Activated CD4-positive, alpha-beta memory T cell treated with anti-CD3 and anti-CD28 coated beads, Interleukin-2, amount 10 ng/mL, durations not matched to agents 7 days and 5 days (primary cell): ENCODE measurements around the gene PRKCH. TPM values are rescaled to one million over a fixed set of nuclear protein-coding genes. Genes with fewer than 3 reads are reported as not detected.
"Not testable (repeated sequence)": the region's sequence is repeated elsewhere in the genome, so short reads cannot be mapped to it uniquely, and the experiment has no call there.

Source experiments
- CTCF ChIA-PET: fragments of 350-600 bp; sonication (Branson Sonifier 250); formaldehyde crosslinking; loops from one replicate; lab custom pipeline; 2021; ENCODE audit warnings: antibody characterized with exemption, inconsistent platforms; lab: Charles Lee
- POLR2A ChIA-PET: fragments of 350-600 bp; sonication (Branson Sonifier 250); formaldehyde crosslinking; loops from one replicate; lab custom pipeline; 2021; ENCODE audit warnings: antibody characterized with exemption; lab: Charles Lee
- DNase-seq: peaks from one replicate; pipeline ENCODE4 v3.0.0-alpha.2; 2020
- H3K27ac Mint-ChIP-seq: one replicate; pipeline ENCODE4 v1.8.0; 2021; ENCODE audit warnings: mild to moderate bottlenecking, mixed read lengths
- H3K27me3 Mint-ChIP-seq: one replicate; pipeline ENCODE4 v1.8.0; 2021; ENCODE audit warnings: mixed read lengths
- H3K36me3 Mint-ChIP-seq: one replicate; pipeline ENCODE4 v1.8.0; 2021; ENCODE audit warnings: low read depth, mixed read lengths
- H3K4me1 Mint-ChIP-seq: one replicate; pipeline ENCODE4 v1.8.0; 2021; ENCODE audit warnings: mixed read lengths
- H3K4me3 Mint-ChIP-seq: one replicate; pipeline ENCODE4 v1.8.0; 2021; ENCODE audit warnings: mild to moderate bottlenecking, mixed read lengths
- H3K9me3 Mint-ChIP-seq: one replicate; pipeline ENCODE4 v1.8.0; 2021; ENCODE audit warnings: mixed read lengths
- total RNA-seq, 2 experiments: library from RNA; stranded (reverse); gene quantifications; one replicate each; pipeline ENCODE4 v1.2.3, GENCODE V29; 2021

Gene PRKCH
- total RNA-seq, 2 experiments from 2014 or later = 186 to 195 TPM

DNA sequence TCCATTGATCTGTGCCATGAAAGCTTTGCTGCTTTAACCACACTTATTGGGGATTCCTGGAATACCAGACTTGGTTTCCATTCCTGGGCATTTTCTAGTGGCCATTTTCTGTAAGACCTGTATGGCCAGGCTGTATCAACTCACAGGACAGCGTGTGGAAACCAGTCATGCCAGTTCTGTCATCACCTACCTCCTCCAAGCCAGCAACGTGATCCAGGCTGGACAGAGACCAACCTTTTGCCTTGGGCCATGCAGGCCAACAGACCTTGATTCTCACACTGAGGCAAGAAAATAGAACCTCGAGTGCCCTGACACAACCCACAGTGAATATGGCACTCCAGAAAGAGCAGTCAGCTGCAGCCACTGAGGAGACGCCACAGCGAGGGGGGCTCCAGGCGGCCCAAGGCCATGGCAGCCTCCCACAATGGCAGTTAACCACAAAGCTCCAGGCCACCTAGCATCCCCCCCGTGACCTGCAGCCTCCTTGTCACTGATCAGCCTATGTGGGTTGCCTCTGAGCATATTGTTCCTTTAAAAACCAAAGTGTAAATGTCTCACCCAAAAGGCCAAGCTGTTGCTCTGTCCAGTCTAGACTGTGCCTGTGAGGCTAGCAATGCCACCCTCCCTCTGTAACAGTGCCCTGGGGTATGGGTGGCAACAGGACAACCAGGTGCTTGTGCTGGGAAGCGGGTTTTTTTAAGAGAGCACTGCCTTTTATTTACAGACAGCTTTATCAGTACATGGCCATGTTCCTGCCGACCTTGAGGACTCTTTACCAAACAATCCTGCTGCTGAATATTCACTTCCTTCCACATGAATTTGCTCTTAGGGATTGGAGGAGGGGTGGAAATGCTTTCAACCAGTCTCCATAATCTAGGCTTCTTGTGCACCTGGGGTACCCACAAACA lies 205.3 kb downstream of the PRKCH start:
- Mint-ChIP-seq H3K27me3 (no peaks in the 10 kb centered on the region), H3K4me3 (no peak overlapping the region), H3K36me3 (peaks cover 73% of the 10 kb centered on the region), H3K4me1 (peaks cover 93% of the 10 kb centered on the region), H3K27ac (peak overlapping the region; percentile 33), H3K9me3 (no peaks in the 10 kb centered on the region)
- ChIA-PET CTCF (interaction anchor here (1.2 kb wide), 1 partner anchor 189 kb away, joined by 4 read pairs; no protein-coding TSS in a partner anchor), POLR2A (interaction anchor here (0.7 to 8.2 kb wide), 6 partner anchors 15 to 51 kb away, joined by 3 to 80 read pairs (median 13); no protein-coding TSS in a partner anchor)
- DNase-seq = no peak

DNA sequence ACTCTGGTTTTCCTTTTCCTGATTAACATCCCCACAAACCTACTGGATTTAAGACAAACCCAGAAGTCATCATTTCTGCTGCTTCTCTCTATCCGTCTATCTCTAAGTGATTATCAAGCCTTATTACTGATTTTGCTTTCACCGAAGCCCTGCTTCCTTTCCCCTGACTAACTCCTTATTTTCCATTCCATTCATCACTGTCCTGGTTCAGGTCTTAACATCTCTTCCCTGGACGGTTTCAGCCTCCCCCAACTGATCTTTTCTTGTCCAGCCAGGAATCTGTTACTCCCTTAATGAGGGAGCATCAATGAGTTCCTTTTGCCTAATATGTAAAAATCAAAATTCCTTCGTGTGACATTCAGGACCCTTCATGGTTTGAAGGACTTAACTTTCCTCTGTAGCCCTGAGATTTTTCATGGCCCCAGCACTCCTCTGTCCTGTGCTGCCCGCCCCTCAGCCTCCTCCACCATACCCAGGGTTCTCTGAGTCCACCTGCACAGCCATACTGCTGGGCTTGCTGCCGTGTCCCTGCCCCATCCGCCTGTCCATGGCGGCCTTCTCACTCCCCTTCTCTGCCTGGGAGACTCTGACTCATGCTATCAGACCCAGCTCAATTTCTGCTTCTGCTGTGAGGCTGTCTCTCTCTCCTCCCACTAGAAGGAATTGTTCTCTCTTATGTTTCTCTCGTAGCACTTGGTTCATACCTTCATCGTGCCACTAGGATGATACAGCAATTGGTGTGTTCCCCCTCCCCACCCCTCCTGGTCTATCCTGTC lies 206.1 kb downstream of the PRKCH start:
- DNase-seq = no peak
- Mint-ChIP-seq H3K27me3 (no peaks in the 10 kb centered on the region), H3K4me3 (peak overlapping the region; percentile 0), H3K4me1 (peaks cover 89% of the 10 kb centered on the region), H3K36me3 (peaks cover 67% of the 10 kb centered on the region), H3K9me3 (no peaks in the 10 kb centered on the region), H3K27ac (peak overlapping the region; percentile 33)
- CTCF ChIA-PET = no interaction called here
- POLR2A ChIA-PET = interaction anchor here (0.7 to 8.2 kb wide), 2 partner anchors 46 to 52 kb away, joined by 3 to 80 read pairs; no protein-coding TSS in a partner anchor

DNA sequence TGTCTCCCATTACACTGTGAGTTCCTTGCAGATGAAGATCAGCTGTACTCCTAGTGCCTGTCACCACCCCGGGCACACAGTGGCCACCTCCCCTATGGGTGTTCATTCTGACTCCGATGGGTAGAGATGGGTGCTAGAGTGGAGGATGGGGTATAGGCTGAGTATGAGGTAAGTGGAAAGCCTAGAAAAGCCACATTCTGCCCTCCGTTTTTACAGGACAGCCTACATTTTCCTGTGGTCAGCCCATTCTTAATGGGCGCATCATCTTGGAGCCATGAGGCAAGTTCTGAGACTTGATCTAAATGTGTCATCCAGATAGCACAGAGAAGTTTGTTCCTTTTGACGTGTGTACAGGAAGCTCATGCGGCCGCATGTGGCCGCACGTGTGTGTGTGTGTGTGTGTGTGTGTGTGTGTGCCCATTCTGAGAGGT lies 207.2 kb downstream of the PRKCH start:
- H3K4me1 Mint-ChIP-seq = peaks cover 89% of the 10 kb centered on the region

DNA sequence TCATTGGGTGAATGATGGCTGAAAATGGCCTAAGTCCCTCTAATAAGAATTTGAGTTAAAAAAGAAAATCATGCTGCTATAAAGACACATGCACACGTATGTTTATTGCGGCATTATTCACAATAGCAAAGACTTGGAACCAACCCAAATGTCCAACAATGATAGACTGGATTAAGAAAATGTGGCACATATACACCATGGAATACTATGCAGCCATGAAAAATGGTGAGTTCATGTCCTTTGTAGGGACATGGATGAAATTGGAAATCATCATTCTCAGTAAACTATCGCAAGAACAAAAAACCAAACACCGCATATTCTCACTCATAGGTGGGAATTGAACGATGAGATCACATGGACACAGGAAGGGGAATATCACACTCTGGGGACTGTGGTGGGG lies 208.0 kb downstream of the PRKCH start:
- CTCF ChIA-PET, DNase-seq, H3K27me3 Mint-ChIP-seq, H3K4me3 Mint-ChIP-seq, H3K9me3 Mint-ChIP-seq, H3K27ac Mint-ChIP-seq: not testable (repeated sequence)
- POLR2A ChIA-PET = interaction anchor here (8.2 kb wide), 1 partner anchor 54 kb away, joined by 80 read pairs; no protein-coding TSS in a partner anchor
- H3K36me3 Mint-ChIP-seq = peaks cover 72% of the 10 kb centered on the region
- peaks cover 89% of the 10 kb centered on the region for H3K4me1 Mint-ChIP-seq

More for the DNA sequence above, 207.2 kb downstream of the PRKCH start:
- Mint-ChIP-seq H3K27ac (peak overlapping the region; percentile 69), H3K4me3 (no peak overlapping the region), H3K27me3 (no peaks in the 10 kb centered on the region), H3K36me3 (peaks cover 67% of the 10 kb centered on the region), H3K9me3 (no peaks in the 10 kb centered on the region)
- DNase-seq = peak; percentile 51
- CTCF ChIA-PET = no interaction called here
- POLR2A ChIA-PET = interaction anchor here (8.2 kb wide), 1 partner anchor 53 kb away, joined by 80 read pairs; no protein-coding TSS in a partner anchor

DNA sequence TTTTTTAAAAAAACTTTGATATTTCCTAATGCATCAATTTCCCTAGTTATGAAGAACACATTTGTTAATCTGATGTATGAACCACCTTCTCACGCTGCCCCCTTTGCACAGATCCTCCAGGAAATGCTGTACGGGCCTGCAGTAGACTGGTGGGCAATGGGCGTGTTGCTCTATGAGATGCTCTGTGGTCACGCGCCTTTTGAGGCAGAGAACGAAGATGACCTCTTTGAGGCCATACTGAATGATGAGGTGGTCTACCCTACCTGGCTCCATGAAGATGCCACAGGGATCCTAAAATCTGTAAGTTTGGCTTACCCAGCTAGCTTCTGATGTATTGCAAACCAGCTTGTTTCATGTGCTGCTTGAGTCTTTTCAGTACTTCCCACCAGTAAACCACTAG lies 208.9 kb downstream of the PRKCH start:
- peaks cover 81% of the 10 kb centered on the region for H3K36me3 Mint-ChIP-seq
- no peak overlapping the region for H3K27ac Mint-ChIP-seq
- H3K9me3 Mint-ChIP-seq = no peaks in the 10 kb centered on the region
- no peak overlapping the region for H3K4me3 Mint-ChIP-seq
- H3K27me3 Mint-ChIP-seq = no peaks in the 10 kb centered on the region
- ChIA-PET CTCF (no interaction called here), POLR2A (interaction anchor here (0.6 kb wide), 1 partner anchor 58 kb away, joined by 3 read pairs; no protein-coding TSS in a partner anchor)
- peaks cover 83% of the 10 kb centered on the region for H3K4me1 Mint-ChIP-seq
- DNase-seq = no peak

DNA sequence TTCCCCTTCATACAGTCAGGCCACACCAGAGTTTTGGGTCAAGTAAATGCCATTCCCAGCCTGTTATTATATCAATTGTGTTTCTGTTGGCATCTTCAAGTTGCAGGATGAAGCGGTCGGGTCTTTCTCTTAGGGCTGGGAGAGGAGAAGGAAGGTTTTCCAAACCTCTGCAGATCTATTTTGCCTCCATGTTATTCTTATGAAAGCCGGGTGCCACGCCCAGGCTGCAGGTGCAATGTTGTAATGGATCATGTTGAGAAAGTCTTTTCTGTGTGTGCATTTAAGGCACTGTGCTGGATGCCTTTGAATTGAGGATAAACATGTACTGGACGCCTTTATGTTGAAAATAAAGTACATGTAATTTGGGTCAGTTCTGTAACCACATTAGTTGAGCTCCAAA lies 209.5 kb downstream of the PRKCH start:
- DNase-seq = no peak
- Mint-ChIP-seq H3K36me3 (peaks cover 85% of the 10 kb centered on the region), H3K27me3 (no peaks in the 10 kb centered on the region), H3K4me3 (no peak overlapping the region), H3K9me3 (no peaks in the 10 kb centered on the region), H3K27ac (peak overlapping the region; percentile 1), H3K4me1 (peaks cover 83% of the 10 kb centered on the region)
- ChIA-PET CTCF (no interaction called here), POLR2A (no interaction called here)

DNA sequence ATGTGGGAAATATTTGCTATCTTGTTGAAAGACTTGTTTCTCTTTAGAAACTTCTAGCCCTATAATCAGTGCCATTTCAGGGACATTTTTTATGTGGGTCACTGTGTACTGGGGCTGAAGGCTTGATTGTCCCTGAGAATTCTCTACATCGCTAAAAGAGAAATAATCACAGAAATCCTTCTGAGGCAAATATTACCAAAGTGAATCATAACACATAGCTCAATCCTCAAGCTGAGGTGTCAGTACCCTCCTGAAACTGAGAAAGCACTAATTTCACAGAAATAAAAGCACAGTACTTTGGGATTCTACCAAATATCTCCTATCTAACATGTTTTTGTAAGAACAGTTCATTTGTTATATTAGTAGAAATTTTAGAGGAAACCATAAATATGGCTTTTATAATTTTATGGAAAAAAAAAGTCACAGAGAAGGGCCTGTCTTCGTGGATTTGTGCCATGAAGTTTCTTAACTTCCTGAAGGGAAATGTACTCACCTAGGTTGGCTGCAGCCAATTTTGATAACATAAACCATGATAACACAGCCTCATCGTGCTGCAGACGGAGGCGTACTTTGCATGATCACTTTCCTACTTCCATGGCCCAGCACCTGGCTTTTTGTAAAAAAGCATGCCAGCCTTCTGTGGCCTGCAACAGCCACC lies 210.2 kb downstream of the PRKCH start:
- H3K27ac Mint-ChIP-seq = no peak overlapping the region
- ChIA-PET POLR2A (no interaction called here), CTCF (no interaction called here)
- no peaks in the 10 kb centered on the region for H3K27me3 Mint-ChIP-seq
- H3K4me1 Mint-ChIP-seq = peaks cover 82% of the 10 kb centered on the region
- H3K4me3 Mint-ChIP-seq = no peak overlapping the region
- no peak for DNase-seq
- peaks cover 88% of the 10 kb centered on the region for H3K36me3 Mint-ChIP-seq
- no peaks in the 10 kb centered on the region for H3K9me3 Mint-ChIP-seq

DNA sequence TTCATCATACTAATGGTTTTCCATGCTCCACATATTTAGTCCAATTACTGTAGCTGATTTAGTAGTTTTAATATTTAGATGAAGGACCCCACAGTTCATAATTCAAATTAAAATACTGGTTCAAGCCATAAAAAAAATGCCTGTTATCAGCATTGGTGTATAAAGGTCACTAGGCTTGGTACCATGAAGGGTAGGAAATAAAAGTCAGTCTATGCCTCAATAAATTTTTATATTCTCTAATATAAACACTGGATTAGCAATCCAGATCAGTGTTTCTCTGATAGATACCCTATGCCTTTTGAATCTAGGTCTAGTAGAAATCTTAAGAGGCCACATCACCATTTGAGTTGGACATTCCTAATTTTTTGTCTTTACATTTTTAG lies 210.7 kb downstream of the PRKCH start:
- no peak overlapping the region for H3K4me3 Mint-ChIP-seq
- peaks cover 88% of the 10 kb centered on the region for H3K36me3 Mint-ChIP-seq
- no peaks in the 10 kb centered on the region for H3K27me3 Mint-ChIP-seq
- H3K4me1 Mint-ChIP-seq = peaks cover 82% of the 10 kb centered on the region
- ChIA-PET POLR2A (interaction anchor here (1.2 kb wide), 1 partner anchor 199 kb away, joined by 3 read pairs; no protein-coding TSS in a partner anchor), CTCF (no interaction called here)
- H3K27ac Mint-ChIP-seq = no peak overlapping the region
- no peaks in the 10 kb centered on the region for H3K9me3 Mint-ChIP-seq
- no peak for DNase-seq

DNA sequence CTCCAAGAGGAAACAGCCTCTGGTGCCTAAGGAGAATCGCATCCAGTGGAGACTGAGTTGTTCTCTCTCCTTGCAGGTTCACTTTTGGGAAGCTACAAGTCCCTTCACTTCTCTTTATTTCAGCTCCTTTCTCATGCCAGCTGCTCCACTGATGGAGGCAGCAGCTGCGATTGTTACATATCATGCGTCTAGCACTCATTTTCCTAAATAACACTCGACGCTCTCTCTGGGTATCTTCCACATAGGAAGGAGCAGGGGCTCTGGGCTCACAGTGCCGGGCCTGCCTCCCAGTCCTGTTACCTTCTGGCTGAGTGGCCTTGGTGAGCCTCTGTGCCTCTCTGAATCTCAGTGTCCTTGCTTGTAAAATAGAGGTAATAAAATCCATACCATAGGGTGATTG lies 211.4 kb downstream of the PRKCH start:
- Mint-ChIP-seq H3K36me3 (peaks cover 88% of the 10 kb centered on the region), H3K4me1 (peaks cover 82% of the 10 kb centered on the region), H3K4me3 (no peak overlapping the region), H3K27ac (no peak overlapping the region), H3K27me3 (no peaks in the 10 kb centered on the region), H3K9me3 (no peaks in the 10 kb centered on the region)
- POLR2A ChIA-PET = interaction anchor here (1.0 to 1.2 kb wide), 2 partner anchors 56 to 199 kb away, joined by 3 read pairs; no protein-coding TSS in a partner anchor
- no peak for DNase-seq
- CTCF ChIA-PET = interaction anchor here (0.7 kb wide), 1 partner anchor 198 kb away, joined by 3 read pairs; no protein-coding TSS in a partner anchor

DNA sequence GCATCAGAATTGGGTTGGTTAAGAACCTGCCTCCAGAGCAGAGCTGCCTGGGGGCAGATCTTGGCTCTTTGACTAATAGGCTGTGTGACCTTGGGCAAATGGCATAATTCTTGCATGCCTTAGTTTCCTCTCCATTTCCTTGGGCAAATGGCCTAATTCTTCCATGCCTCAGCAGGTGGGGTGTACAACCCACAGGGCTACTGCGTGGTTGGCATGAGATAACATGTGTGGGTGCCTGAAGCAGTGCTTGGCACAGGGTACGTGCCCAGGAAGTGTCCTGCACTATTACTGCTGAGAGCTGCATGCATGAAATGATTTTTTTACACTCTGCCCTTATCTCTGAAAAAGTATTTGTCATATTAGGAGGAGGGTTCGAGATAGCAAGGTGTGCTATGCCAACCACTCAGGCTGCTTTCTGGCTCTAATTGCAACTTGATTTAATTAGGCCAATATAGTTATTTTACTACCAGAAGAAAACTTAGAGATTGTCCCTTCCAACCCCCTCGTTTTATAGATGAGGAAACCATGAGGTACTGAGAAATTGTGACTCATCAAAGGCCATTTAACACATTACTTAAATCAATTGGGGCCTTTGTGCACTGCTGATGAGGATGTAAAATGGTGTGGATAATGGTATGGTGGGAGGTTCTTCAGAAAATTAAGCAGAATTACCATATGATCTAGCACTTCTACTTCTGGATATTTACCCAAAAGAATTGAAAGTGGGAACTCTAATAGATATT lies 212.3 kb downstream of the PRKCH start:
- no peak for DNase-seq
- peak overlapping the region; percentile 52 for H3K27ac Mint-ChIP-seq
- POLR2A ChIA-PET = interaction anchor here (1.0 kb wide), 1 partner anchor 57 kb away, joined by 3 read pairs; no protein-coding TSS in a partner anchor

DNA sequence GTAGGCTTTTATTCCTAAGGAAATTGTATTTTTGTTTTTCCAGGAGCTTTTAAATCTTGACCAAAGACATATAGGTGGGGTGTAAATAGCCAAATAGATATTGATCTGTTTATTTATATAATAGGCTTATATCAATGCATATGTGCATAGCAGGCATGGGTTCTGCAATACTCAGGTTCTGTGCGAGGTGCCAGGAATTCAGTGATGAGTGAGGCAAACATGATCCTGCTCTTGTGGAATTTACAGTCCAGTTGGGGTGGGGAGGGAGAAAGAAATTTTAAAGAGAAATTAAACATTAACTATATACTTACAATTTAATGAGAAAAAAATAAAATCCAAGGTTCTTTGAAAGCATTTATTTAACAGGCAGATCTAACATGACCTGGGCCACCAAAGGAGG lies 213.7 kb downstream of the PRKCH start:
- Mint-ChIP-seq H3K9me3 (no peaks in the 10 kb centered on the region), H3K27me3 (no peaks in the 10 kb centered on the region), H3K4me3 (no peak overlapping the region), H3K4me1 (peaks cover 80% of the 10 kb centered on the region), H3K36me3 (peaks cover 90% of the 10 kb centered on the region), H3K27ac (no peak overlapping the region)
- POLR2A ChIA-PET = interaction anchor here (1.7 kb wide), 1 partner anchor 10 kb away, joined by 6 read pairs; no protein-coding TSS in a partner anchor
- DNase-seq = no peak
- CTCF ChIA-PET = no interaction called here

More for the DNA sequence above, 212.3 kb downstream of the PRKCH start:
- Mint-ChIP-seq H3K36me3 (peaks cover 88% of the 10 kb centered on the region), H3K27me3 (no peaks in the 10 kb centered on the region), H3K9me3 (no peaks in the 10 kb centered on the region), H3K4me3 (no peak overlapping the region), H3K4me1 (peaks cover 82% of the 10 kb centered on the region)
- CTCF ChIA-PET = interaction anchor here (0.7 kb wide), 2 partner anchors 9 to 197 kb away, joined by 3 read pairs; no protein-coding TSS in a partner anchor
